ENCODE results near the gene TUBB1. TPM values are rescaled to one million over a fixed set of nuclear protein-coding genes. Genes with fewer than 3 reads are reported as not detected.
"Not testable (repeated sequence)": the region's sequence is repeated elsewhere in the genome, so short reads cannot be mapped to it uniquely, and the experiment has no call there.

The TUBB1 gene
- total RNA-seq, 1 donor from 2014 or later: not detected

DNA sequence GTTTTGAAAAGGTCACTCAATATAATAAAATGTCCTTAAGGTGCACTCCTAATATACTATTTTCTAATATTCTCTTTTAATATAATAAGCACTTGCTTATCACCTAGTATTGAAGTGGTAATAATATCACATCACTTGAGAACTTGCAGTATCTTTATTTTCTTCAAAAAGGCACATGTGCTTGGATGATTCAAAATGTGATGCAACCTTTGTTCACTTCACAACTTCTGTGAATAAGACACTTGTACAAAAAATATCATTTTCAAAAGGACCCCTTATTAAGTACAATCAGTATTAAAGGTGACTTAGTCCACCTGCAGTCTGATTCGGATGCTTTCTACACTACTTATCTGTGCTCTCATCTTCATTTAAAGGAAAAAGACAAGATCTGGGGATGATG is 20.0 kb downstream of the TUBB1 start:
- intact Hi-C loops (cut with DNase I): loop anchor here (10.0 kb wide), 1 partner anchor 1544 kb away; no protein-coding TSS in a partner anchor
- TF ChIP-seq, protein P1, sequence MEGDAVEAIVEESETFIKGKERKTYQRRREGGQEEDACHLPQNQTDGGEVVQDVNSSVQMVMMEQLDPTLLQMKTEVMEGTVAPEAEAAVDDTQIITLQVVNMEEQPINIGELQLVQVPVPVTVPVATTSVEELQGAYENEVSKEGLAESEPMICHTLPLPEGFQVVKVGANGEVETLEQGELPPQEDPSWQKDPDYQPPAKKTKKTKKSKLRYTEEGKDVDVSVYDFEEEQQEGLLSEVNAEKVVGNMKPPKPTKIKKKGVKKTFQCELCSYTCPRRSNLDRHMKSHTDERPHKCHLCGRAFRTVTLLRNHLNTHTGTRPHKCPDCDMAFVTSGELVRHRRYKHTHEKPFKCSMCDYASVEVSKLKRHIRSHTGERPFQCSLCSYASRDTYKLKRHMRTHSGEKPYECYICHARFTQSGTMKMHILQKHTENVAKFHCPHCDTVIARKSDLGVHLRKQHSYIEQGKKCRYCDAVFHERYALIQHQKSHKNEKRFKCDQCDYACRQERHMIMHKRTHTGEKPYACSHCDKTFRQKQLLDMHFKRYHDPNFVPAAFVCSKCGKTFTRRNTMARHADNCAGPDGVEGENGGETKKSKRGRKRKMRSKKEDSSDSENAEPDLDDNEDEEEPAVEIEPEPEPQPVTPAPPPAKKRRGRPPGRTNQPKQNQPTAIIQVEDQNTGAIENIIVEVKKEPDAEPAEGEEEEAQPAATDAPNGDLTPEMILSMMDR (IDR thresholded peaks at IDR 0.05): no peak
- Histone ChIP-seq H3K4me3 (no peak overlapping the region), H3K27ac (no peak overlapping the region), H3K36me3 (peaks cover 21 to 32% of the 10 kb centered on the region in 2 donors), H3K9me3 (no peaks in the 10 kb centered on the region), H3K27me3 (no peaks in the 10 kb centered on the region), H3K4me1 (peaks cover 3 to 15% of the 10 kb centered on the region in 2 donors)
- DNase-seq (ENCODE audit: low spot score in 2 of 2): no peak

DNA sequence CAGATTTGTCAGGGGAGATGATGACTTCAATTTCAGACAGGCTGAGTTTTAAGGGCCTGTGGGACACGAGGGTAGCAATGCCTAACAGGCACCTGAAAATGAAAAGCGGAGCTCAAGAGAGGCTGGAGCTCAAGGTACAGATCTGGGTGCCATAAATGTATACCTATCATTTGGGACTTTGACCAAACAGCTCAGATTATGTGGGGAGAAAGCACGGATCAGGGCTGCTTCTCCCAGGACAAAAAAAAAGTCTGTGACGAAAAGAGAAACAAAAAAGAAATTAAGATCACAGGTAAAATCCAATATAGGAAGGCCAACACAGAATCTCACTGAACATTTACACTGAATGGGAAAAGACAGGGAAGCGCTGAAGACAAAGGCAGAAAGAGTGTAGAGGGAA is 21.4 kb downstream of the TUBB1 start:
- Histone ChIP-seq H3K9me3 (no peaks in the 10 kb centered on the region), H3K27ac (no peak overlapping the region), H3K4me1 (peaks cover 3 to 15% of the 10 kb centered on the region in 2 donors), H3K36me3 (peaks cover 18 to 25% of the 10 kb centered on the region in 2 donors), H3K4me3 (no peak overlapping the region), H3K27me3 (no peaks in the 10 kb centered on the region)
- TF ChIP-seq, protein P1 (IDR thresholded peaks at IDR 0.05): no peak
- intact Hi-C loops (cut with DNase I): loop anchor here (5.0 kb wide), 1 partner anchor 33 kb away; the partner anchor contains the start of gene CTSZ
- no peak for DNase-seq (ENCODE audit: low spot score in 2 of 2)

DNA sequence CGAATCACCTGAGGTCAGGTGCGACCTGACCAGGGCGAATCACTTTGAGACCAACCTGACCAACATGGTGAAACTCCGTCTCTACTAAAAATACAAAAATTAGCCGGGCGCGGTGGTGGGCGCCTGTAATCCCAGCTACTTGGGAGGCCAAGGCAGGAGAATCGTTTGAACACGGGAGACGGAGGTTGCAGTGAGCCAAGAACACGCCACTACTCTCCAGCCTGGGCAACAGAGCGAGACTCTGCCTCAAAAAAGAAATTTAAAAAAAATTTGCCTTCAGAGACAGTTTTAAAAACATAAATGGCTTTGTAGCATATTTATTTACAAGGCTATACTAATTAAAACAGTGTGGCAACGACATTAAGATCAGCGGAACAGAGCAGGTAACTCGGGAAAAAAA is 22.3 kb downstream of the TUBB1 start:
- not testable (repeated sequence) for H3K9me3 ChIP-seq; H3K27ac ChIP-seq; DNase-seq (ENCODE audit: low spot score in 2 of 2); H3K27me3 ChIP-seq
- Histone ChIP-seq H3K4me3 (peak overlapping the region; percentile 80 to 87), H3K4me1 (peaks cover 3 to 15% of the 10 kb centered on the region in 2 donors), H3K36me3 (peaks cover 13 to 18% of the 10 kb centered on the region in 2 donors)
- intact Hi-C loops (cut with DNase I): loop anchor here (5.0 kb wide), 1 partner anchor 34 kb away; the partner anchor contains the start of gene CTSZ

DNA sequence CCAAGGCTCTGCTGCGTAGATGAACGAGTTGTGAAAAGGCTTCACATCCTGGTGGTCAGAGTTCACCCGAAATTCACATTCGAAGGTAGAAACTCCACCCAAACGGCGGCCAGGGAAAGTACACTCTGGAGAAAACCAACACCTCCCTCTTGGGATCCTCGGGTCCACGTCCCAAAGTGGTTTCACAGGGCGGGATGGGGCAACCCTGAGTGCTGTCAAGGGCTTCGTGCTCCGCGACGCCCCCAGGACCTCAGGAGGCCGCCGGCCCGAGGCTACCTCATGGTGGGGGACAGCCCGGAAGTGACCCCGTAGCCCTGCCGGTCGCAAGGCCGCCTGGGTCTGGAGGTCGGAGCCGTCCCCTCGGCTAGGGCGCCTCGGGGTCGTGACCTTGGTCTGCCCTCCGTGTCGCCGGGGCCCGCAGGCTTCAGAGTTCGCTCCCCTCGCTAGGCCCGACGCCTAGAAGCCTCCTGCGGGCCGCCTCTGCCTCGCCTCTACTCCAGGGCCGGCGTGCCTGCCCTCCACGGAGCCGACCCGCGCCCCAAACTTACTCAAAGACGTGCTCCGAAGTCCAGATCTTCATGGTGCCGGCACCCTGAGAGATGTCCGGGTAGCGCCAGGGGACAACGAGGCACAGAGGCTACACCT is 23.0 kb downstream of the TUBB1 start, which contains the start of gene PRELID3B:
PRELID3B (minus strand) TSS at position 636 of the 645 bp plus-strand sequence; CDS start at position 580, 56 bp downstream.
- TF ChIP-seq, protein P1 (IDR thresholded peaks at IDR 0.05): no peak
- intact Hi-C loops (cut with DNase I): loop anchor here (2.0 to 5.0 kb wide), 2 partner anchors 35 to 61 kb away; partner anchors contain the start of genes CTSZ and NELFCD
- Histone ChIP-seq H3K36me3 (peaks cover 8 to 10% of the 10 kb centered on the region in 2 donors), H3K4me1 (peaks cover 3 to 15% of the 10 kb centered on the region in 2 donors), H3K27ac (peak within 1 kb of the TSS; percentile 69 to 86), H3K9me3 (no peaks in the 10 kb centered on the region), H3K4me3 (peak within 1 kb of the TSS; percentile 80 to 87), H3K27me3 (no peaks in the 10 kb centered on the region)
- DNase-seq (ENCODE audit: low spot score in 2 of 2): no peak

DNA sequence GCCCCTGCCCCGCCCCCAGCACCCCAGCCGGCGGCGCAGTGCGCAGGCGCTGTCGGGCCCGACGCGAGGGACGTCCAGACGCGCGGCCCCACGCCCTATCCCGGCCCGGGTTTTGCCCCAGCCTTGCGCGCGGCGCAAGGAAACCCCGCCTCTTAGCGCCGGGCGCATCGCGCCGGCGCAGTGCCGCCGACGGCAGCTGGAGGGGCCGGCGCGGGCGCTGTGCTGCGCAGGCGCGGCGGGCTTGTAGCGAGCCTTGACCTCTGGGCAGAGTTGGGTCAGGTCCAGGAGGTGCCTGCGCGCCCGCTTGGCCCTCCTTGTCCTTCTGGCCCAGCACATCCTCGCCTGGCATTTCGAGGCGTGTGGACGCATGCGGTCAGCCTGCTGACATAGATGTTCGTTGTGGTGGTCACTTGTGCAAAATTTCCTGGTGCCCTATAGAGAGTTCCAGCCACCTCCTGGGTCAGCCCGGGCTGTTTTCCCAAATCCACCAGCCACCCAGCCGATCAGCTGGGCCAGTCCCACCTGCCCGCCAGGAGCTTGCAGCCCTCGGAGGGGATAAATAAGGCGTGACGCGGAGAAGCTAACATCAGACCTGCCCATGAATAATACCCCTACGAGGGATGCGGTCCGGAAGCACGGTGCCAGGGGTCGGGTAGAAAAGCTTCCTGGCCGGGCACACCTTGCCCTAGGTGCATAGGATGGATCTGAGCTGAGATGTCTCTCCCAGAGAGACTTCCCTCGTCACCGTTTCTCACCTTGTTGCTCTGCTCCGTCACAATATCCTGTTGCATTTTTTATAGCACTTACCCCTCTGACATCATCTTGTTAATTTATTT is 23.8 kb downstream of the TUBB1 start:
- peak; percentile 71 to 96 for DNase-seq (ENCODE audit: low spot score in 2 of 2)
- peak overlapping the region; percentile 80 to 87 for H3K4me3 ChIP-seq
- H3K27ac ChIP-seq: peak overlapping the region; percentile 69 to 86
- no peaks in the 10 kb centered on the region for H3K9me3 ChIP-seq
- TF ChIP-seq, protein P1 (IDR thresholded peaks at IDR 0.05): no peak
- peaks cover 3 to 15% of the 10 kb centered on the region in 2 donors for H3K4me1 ChIP-seq
- no peaks in the 10 kb centered on the region for H3K27me3 ChIP-seq
- H3K36me3 ChIP-seq: peaks cover 2 to 3% of the 10 kb centered on the region in 2 donors
- intact Hi-C loops (cut with DNase I): loop anchor here (2.0 to 5.0 kb wide), 2 partner anchors 36 to 62 kb away; partner anchors contain the start of genes CTSZ and NELFCD

Measured in ascending aorta (tissue), 2 donors.